OCI-LY3 (cell line): ENCODE measurements around the gene CDH4.

Experiments
- H2AFZ ChIP-seq: fragments of 200-600, 300-600 bp; shearing (Covaris generic); 2 replicates; pipeline ENCODE4 v1.6.0; 2014; ENCODE audit warnings: antibody characterized with exemption, low read depth, low read length
- H3K27ac ChIP-seq: fragments of 200-600, 300-600 bp; sonication (generic); 2 replicates; pipeline ENCODE4 v1.5.1; 2014; ENCODE audit warnings: mild to moderate bottlenecking, low read length, moderate library complexity, mixed read lengths
- H3K27me3 ChIP-seq: fragments of 200-600, 300-600 bp; sonication (generic); 2 replicates; pipeline ENCODE4 v1.6.1; 2014; ENCODE audit warnings: low read depth, low read length, mixed read lengths
- H3K36me3 ChIP-seq: fragments of 200-600, 300-600 bp; sonication (generic); replicated peaks from 2 replicates; pipeline ENCODE3; 2014; ENCODE audit warnings: low read depth, low read length, mixed read lengths
- H3K4me1 ChIP-seq: fragments of 300-600, 200-600 bp; sonication (generic); 2 replicates; pipeline ENCODE4 v1.6.1; 2014; ENCODE audit warnings: low read length, mixed read lengths
- H3K4me2 ChIP-seq: fragments of 200-600, 300-600 bp; sonication (generic); 2 replicates; pipeline ENCODE4 v1.6.1; 2014; ENCODE audit warnings: low read length, mixed read lengths
- H3K4me3 ChIP-seq: fragments of 300-600, 200-600 bp; sonication (generic); 2 replicates; pipeline ENCODE4 v1.5.1; 2014; ENCODE audit warnings: antibody characterized with exemption, mild to moderate bottlenecking, low read length, moderate library complexity
- H3K79me2 ChIP-seq: fragments of 300-600, 200-600 bp; shearing (Covaris generic); 2 replicates; pipeline ENCODE4 v1.6.1; 2014; ENCODE audit warnings: mild to moderate bottlenecking, low read length, mixed read lengths
- H3K9ac ChIP-seq: fragments of 300-600, 200-600 bp; shearing (Covaris generic); 2 replicates; pipeline ENCODE4 v1.6.0; 2014; ENCODE audit warnings: mild to moderate bottlenecking, low read length, moderate library complexity
- H3K9me3 ChIP-seq: fragments of 200-600, 300-600 bp; shearing (Covaris generic); 2 replicates; pipeline ENCODE4 v1.6.1; 2014; ENCODE audit warnings: low read length, mixed read lengths; ENCODE audit not compliant: insufficient read depth
- H4K20me1 ChIP-seq: fragments of 200-600, 300-600 bp; sonication (generic); 2 replicates; pipeline ENCODE4 v1.6.1; 2016; ENCODE audit warnings: low read length, mixed read lengths; ENCODE audit not compliant: insufficient read depth
- CTCF ChIP-seq: fragments of 200-600, 300-600 bp; sonication (generic); IDR thresholded peaks from 2 replicates; pipeline ENCODE4 v1.5.1; 2014; ENCODE audit warnings: antibody characterized with exemption, low read length, low read depth
- EZH2phosphoT487 ChIP-seq: fragments of 200-600 bp; shearing (Covaris generic); IDR thresholded peaks from 2 replicates; pipeline ENCODE4 v1.6.1; 2018; ENCODE audit warnings: antibody characterized with exemption, mixed run types, low read depth

Gene CDH4

GRCh38 chr20:61303675-61304074 is 51.6 kb downstream of the CDH4 start:
- H3K4me3 ChIP-seq, result no peak overlapping the region
- H4K20me1 ChIP-seq, result no peaks in the 10 kb centered on the region

GRCh38 chr20:61304750-61305149 is 52.7 kb downstream of the CDH4 start:
- H3K4me2 ChIP-seq, result no peak overlapping the region
- no peaks in the 10 kb centered on the region for H3K4me1 ChIP-seq
- no peak overlapping the region for H2AFZ ChIP-seq
- H3K4me3 ChIP-seq, result no peak overlapping the region
- H3K9ac ChIP-seq, result no peak overlapping the region
- no peaks in the 10 kb centered on the region for H3K79me2 ChIP-seq
- TF ChIP-seq EZH2phosphoT487 (no peak), CTCF (no peak)
- H4K20me1 ChIP-seq, result no peaks in the 10 kb centered on the region
- no peak overlapping the region for H3K27ac ChIP-seq
- no peaks in the 10 kb centered on the region for H3K36me3 ChIP-seq
- H3K9me3 ChIP-seq, result no peaks in the 10 kb centered on the region; the same call in 1 of the 2 replicates
- H3K27me3 ChIP-seq, result no peaks in the 10 kb centered on the region

More at GRCh38 chr20:61303675-61304074, 51.6 kb downstream of the CDH4 start:
- H3K79me2 ChIP-seq, result no peaks in the 10 kb centered on the region
- H3K4me1 ChIP-seq, result no peaks in the 10 kb centered on the region
- TF ChIP-seq EZH2phosphoT487, result no peak
- TF ChIP-seq CTCF, result no peak
- H3K4me2 ChIP-seq, result no peak overlapping the region
- H3K27ac ChIP-seq, result no peak overlapping the region
- H3K9ac ChIP-seq, result no peak overlapping the region
- H3K27me3 ChIP-seq, result no peaks in the 10 kb centered on the region
- no peaks in the 10 kb centered on the region for H3K36me3 ChIP-seq
- no peak overlapping the region for H2AFZ ChIP-seq
- no peaks in the 10 kb centered on the region; the same call in 1 of the 2 replicates for H3K9me3 ChIP-seq

GRCh38 chr20:61306937-61307475 is 54.9 kb downstream of the CDH4 start:
- H3K27ac ChIP-seq, result no peak overlapping the region
- no peak overlapping the region for H3K9ac ChIP-seq
- no peak overlapping the region for H3K4me3 ChIP-seq
- H3K79me2 ChIP-seq, result no peaks in the 10 kb centered on the region
- H4K20me1 ChIP-seq, result no peaks in the 10 kb centered on the region
- H3K27me3 ChIP-seq, result no peaks in the 10 kb centered on the region
- H2AFZ ChIP-seq, result no peak overlapping the region
- no peaks in the 10 kb centered on the region for H3K4me1 ChIP-seq
- H3K36me3 ChIP-seq, result no peaks in the 10 kb centered on the region
- TF ChIP-seq EZH2phosphoT487 (no peak), CTCF (no peak)
- H3K9me3 ChIP-seq, result no peaks in the 10 kb centered on the region; the same call in 1 of the 2 replicates
- H3K4me2 ChIP-seq, result no peak overlapping the region

GRCh38 chr20:61307686-61308476 is 55.8 kb downstream of the CDH4 start:
- Histone ChIP-seq H3K4me3 (no peak overlapping the region), H3K4me2 (no peak overlapping the region), H3K79me2 (no peaks in the 10 kb centered on the region), H2AFZ (no peak overlapping the region), H4K20me1 (no peaks in the 10 kb centered on the region), H3K27ac (no peak overlapping the region), H3K4me1 (no peaks in the 10 kb centered on the region), H3K9ac (no peak overlapping the region), H3K9me3 (no peaks in the 10 kb centered on the region; the same call in 1 of the 2 replicates), H3K36me3 (no peaks in the 10 kb centered on the region), H3K27me3 (no peaks in the 10 kb centered on the region)
- TF ChIP-seq CTCF, result no peak
- no peak for TF ChIP-seq EZH2phosphoT487
